ENCODE results near the gene LHX1. TPM values are rescaled to one million over a fixed set of nuclear protein-coding genes. Genes with fewer than 3 reads are reported as not detected.

Gene LHX1
- total RNA-seq, 1 donor from 2014 or later: 4.5 TPM

DNA sequence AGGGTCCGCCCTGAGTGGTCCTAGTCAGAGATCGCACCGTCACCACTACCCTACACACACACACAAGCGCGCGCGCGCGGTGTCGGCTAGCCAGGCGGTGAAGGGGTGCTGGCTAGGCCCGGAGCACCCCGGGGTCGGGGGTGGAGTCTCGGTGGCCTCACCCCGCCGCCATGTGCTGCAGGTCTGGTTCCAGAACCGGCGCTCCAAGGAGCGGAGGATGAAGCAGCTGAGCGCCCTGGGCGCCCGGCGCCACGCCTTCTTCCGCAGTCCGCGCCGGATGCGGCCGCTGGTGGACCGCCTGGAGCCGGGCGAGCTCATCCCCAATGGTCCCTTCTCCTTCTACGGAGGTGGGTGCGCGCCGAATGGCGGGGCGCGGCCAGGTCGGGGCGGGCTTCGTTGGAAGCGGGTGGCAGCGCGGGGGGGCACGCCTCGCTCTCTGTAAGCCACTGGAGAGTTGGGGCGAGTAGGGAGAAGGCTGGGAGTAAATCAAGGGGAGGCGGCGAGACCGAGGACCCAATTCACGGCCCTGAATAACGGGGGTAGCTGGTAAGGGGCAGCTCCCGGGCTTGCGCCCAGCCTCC is 4.8 kb downstream of the LHX1 start:
- peaks cover 4% of the 10 kb centered on the region for H3K36me3 Mint-ChIP-seq (ENCODE audit: low read depth, unreplicated experiment)
- H3K27me3 Mint-ChIP-seq (ENCODE audit: unreplicated experiment): peaks cover 39% of the 10 kb centered on the region
- TF ChIP-seq, protein P1, sequence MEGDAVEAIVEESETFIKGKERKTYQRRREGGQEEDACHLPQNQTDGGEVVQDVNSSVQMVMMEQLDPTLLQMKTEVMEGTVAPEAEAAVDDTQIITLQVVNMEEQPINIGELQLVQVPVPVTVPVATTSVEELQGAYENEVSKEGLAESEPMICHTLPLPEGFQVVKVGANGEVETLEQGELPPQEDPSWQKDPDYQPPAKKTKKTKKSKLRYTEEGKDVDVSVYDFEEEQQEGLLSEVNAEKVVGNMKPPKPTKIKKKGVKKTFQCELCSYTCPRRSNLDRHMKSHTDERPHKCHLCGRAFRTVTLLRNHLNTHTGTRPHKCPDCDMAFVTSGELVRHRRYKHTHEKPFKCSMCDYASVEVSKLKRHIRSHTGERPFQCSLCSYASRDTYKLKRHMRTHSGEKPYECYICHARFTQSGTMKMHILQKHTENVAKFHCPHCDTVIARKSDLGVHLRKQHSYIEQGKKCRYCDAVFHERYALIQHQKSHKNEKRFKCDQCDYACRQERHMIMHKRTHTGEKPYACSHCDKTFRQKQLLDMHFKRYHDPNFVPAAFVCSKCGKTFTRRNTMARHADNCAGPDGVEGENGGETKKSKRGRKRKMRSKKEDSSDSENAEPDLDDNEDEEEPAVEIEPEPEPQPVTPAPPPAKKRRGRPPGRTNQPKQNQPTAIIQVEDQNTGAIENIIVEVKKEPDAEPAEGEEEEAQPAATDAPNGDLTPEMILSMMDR (IDR thresholded peaks at IDR 0.05; ENCODE audit: unreplicated experiment): no peak
- H3K4me1 Mint-ChIP-seq (ENCODE audit: unreplicated experiment): peaks cover 24% of the 10 kb centered on the region
- H3K4me3 Mint-ChIP-seq (ENCODE audit: unreplicated experiment): peak overlapping the region; percentile 15
- no peak for DNase-seq (ENCODE audit: low spot score)
- H3K27ac Mint-ChIP-seq (ENCODE audit: unreplicated experiment): no peak overlapping the region
- no peaks in the 10 kb centered on the region for H3K9me3 Mint-ChIP-seq (ENCODE audit: unreplicated experiment)

GRCh38 chr17:36942631-36943125 is 5.4 kb downstream of the LHX1 start:
- no peaks in the 10 kb centered on the region for H3K9me3 Mint-ChIP-seq (ENCODE audit: unreplicated experiment)
- peaks cover 4% of the 10 kb centered on the region for H3K36me3 Mint-ChIP-seq (ENCODE audit: low read depth, unreplicated experiment)
- H3K27ac Mint-ChIP-seq (ENCODE audit: unreplicated experiment): no peak overlapping the region
- DNase-seq (ENCODE audit: low spot score): no peak
- peaks cover 39% of the 10 kb centered on the region for H3K27me3 Mint-ChIP-seq (ENCODE audit: unreplicated experiment)
- TF ChIP-seq, protein P1 (IDR thresholded peaks at IDR 0.05; ENCODE audit: unreplicated experiment): no peak
- peaks cover 22% of the 10 kb centered on the region for H3K4me1 Mint-ChIP-seq (ENCODE audit: unreplicated experiment)
- H3K4me3 Mint-ChIP-seq (ENCODE audit: unreplicated experiment): no peak overlapping the region

GRCh38 chr17:36943250-36944191 is 6.2 kb downstream of the LHX1 start:
- no peak for DNase-seq (ENCODE audit: low spot score)
- TF ChIP-seq, protein P1 (IDR thresholded peaks at IDR 0.05; ENCODE audit: unreplicated experiment): no peak
- Mint-ChIP-seq H3K27me3 (ENCODE audit: unreplicated experiment) (peaks cover 37% of the 10 kb centered on the region), H3K27ac (ENCODE audit: unreplicated experiment) (no peak overlapping the region), H3K9me3 (ENCODE audit: unreplicated experiment) (no peaks in the 10 kb centered on the region), H3K36me3 (ENCODE audit: low read depth, unreplicated experiment) (peaks cover 10% of the 10 kb centered on the region), H3K4me3 (ENCODE audit: unreplicated experiment) (peak overlapping the region; percentile 39), H3K4me1 (ENCODE audit: unreplicated experiment) (peaks cover 24% of the 10 kb centered on the region)

GRCh38 chr17:36944553-36944952 is 7.3 kb downstream of the LHX1 start:
- H3K36me3 Mint-ChIP-seq (ENCODE audit: low read depth, unreplicated experiment): peaks cover 8% of the 10 kb centered on the region
- H3K27ac Mint-ChIP-seq (ENCODE audit: unreplicated experiment): no peak overlapping the region
- peaks cover 30% of the 10 kb centered on the region for H3K27me3 Mint-ChIP-seq (ENCODE audit: unreplicated experiment)
- TF ChIP-seq, protein P1 (IDR thresholded peaks at IDR 0.05; ENCODE audit: unreplicated experiment): no peak
- DNase-seq (ENCODE audit: low spot score): no peak
- no peak overlapping the region for H3K4me3 Mint-ChIP-seq (ENCODE audit: unreplicated experiment)
- no peaks in the 10 kb centered on the region for H3K9me3 Mint-ChIP-seq (ENCODE audit: unreplicated experiment)
- peaks cover 22% of the 10 kb centered on the region for H3K4me1 Mint-ChIP-seq (ENCODE audit: unreplicated experiment)

Measured in endothelial cell (in vitro differentiated cells).